GM18858 (cell line): ENCODE data around the gene SLC7A1.
"Not testable (repeated sequence)": the region's sequence is repeated elsewhere in the genome, so short reads cannot be mapped to it uniquely, and the experiment has no call there.

Experiments
- ATAC-seq: cut with Tn5 transposase; IDR thresholded peaks from one replicate; pipeline ENCODE4 v1.9.1; 2021; ENCODE audit not compliant: unreplicated experiment

The SLC7A1 gene

DNA sequence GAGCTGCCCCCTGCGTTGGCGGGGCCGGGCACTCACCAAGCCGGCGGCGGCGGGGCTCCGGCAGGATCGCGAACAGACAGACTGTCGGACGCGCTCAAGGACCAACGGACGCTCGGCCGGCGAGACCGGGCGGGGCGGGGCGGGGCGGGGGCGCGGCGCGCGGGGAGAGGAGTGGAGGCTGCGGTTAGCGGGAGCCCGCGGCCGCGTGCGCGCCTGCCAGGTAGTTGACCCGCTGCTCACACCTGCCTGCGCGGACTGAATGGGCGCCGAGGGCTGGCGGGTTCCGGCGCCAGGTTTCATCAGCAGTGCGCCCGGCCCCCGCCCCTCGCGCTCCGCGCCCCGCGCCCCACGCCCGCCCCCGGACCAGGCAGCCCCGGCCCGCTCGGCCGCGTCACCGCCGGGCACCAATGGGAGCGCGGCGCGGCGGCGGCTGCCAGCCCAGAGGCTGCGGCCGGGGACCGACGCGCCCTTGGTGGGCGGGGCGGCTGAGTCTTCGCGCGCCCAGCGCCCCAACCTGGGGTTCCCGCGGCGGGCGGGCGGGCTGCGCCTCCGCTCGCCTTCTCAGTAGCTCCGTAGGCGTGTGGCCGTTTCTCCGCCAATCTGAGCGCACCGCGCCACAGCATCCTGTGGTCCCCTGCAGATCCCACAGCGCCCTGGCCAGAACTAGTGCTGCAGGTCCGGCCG lies at the start of gene SLC7A1:
SLC7A1 (minus strand) TSS at position 309 of the 684 bp plus-strand sequence. CDS start 59,500 bp downstream, outside the sequence.
- ATAC-seq, result peak; percentile 79

GRCh38 chr13:29640665-29641064 lies 45.2 kb upstream of the SLC7A1 start:
- no peak for ATAC-seq

DNA sequence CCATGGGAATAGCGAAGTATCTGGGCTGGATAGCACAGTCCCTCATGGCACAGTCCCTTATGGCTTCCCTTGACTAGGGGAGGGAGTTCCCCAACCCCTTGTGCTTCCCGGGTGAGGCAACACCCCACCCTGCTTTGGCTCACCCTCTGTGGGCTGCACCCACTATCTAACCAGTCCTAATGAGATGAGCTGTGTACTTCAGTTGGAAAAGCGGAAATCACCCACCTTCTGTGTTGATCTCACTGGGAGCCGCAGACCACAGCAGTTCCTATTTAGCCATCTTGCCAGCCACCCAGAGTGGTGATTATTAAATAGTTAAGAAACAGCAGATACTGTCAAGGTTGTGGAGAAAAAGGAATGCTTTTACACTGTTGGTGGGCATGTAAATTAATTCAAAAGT lies 41.3 kb upstream of the SLC7A1 start:
- ATAC-seq, result not testable (repeated sequence)

GRCh38 chr13:29624997-29625396 lies 29.5 kb upstream of the SLC7A1 start:
- no peak for ATAC-seq

DNA sequence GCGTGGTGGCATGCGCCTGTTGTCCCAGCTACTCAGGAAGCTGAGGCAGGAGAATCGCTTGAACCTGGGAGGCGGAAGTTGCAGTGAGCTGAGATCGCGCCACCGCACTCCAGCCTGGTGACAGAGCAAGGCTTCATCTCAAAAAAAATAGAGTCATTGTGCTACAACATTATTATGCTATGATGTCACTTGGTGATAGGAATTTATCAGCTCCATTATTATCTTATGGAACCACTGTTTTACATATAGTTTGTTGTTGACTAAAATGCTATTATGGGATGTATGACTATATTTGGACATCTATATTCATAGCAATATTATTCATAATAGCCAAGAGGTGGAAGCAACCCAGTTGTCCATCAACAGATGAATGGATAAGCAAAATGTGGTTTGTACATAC lies 26.4 kb upstream of the SLC7A1 start:
- ATAC-seq, result no peak

- ATAC-seq, result no peak
These were observed 25.7 kb upstream of the SLC7A1 start for GRCh38 chr13:29621051-29621800.

GRCh38 chr13:29619995-29620394 lies 24.5 kb upstream of the SLC7A1 start:
- no peak for ATAC-seq

GRCh38 chr13:29613101-29613500 lies 17.6 kb upstream of the SLC7A1 start:
- no peak for ATAC-seq

- ATAC-seq, result no peak
These were observed 12.0 kb upstream of the SLC7A1 start for GRCh38 chr13:29607465-29607864.

DNA sequence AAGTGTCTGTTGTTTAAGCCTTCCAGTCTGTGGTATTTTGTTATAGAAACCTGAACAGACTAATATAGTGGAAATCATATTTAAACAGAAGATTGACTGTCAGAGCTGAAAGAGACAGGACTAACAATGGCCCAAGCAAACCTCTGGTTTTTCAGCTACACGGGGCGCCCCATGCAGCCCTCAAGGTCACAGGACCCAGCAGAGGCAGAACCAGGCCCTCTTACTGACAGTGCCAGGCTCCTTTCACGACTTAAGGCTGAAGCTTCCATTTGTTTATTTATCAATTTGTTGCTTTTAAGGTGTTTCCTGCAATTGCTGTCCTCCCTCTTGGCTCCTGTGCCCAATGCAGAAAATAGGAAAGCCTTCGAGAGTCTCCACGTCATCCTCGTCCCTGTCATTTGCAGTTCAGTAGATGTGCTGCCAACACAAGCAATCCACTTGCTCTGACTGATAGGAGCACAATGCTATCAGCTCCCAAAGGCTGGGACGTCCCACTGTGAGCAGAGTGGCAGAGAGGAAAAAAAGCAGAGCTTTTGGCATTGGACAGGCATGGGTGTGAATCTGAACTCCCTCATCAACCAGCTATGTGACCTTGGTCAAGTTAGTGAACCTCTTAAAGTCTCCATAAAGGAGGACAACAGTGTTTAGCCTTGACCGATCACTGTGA lies 10.5 kb upstream of the SLC7A1 start:
- ATAC-seq, result no peak

GRCh38 chr13:29598321-29598720 lies 2.8 kb upstream of the SLC7A1 start:
- ATAC-seq, result no peak

- ATAC-seq, result no peak
These were observed 2.2 kb upstream of the SLC7A1 start for GRCh38 chr13:29597706-29598105.

DNA sequence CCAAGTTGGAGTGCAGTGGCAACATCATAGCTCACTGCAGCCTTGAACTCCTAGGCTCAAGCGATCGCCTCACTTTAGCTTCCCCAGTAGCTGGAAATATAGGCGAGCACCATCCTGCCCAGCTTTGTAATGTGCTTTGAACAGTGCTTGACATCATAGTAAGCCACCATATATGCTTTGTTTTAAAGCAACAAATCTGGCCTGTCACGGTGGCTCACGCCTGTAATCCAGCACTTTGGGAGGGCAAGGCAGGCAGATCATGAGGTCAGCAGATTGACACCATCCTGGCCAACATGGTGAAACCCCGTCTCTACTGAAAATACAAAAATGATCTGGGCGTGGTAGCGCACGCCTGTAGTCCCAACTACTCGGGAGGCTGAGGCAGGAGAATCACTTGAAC lies 1.8 kb upstream of the SLC7A1 start:
- ATAC-seq, result no peak

- ATAC-seq, result no peak
These were observed 553 bp upstream of the SLC7A1 start for GRCh38 chr13:29596064-29596418.

DNA sequence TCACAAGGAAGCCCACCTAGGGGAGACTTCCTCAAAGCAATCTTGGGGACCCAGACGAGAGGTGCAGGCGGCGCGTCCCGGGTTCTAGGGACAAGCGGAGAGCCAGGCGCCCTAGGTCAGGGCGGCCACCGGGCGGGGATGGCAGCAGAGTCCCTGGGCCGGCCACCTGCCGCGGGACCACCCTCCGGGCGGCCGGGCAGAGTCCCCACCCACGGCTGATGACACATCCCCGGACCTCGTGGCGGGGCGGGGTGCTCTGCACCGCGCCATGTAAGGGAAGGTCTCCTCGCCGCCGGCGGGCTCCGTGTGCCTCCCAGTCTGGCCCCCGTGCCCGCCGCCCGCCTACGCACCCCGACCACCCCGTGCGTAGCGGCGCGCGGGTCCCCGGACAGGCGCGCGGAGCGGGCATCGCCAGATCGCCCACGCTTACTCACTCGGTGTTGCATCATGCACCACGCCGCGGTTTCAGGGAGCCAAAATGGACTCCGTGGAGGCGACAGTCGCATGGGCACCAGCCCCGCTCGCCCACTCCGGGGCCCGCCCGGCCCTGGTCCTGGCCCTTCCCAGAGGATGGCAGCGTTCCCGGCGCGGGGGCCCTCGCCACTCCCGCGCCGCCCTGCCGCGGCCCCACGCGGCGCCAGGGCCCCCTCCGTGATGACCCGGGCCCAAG lies 643 bp downstream of the SLC7A1 start:
- peak; percentile 28 for ATAC-seq

- ATAC-seq, result peak; percentile 27
These were observed 1.2 kb downstream of the SLC7A1 start for GRCh38 chr13:29594303-29594709.

GRCh38 chr13:29593605-29594297 lies 1.7 kb downstream of the SLC7A1 start:
- ATAC-seq, result no peak

DNA sequence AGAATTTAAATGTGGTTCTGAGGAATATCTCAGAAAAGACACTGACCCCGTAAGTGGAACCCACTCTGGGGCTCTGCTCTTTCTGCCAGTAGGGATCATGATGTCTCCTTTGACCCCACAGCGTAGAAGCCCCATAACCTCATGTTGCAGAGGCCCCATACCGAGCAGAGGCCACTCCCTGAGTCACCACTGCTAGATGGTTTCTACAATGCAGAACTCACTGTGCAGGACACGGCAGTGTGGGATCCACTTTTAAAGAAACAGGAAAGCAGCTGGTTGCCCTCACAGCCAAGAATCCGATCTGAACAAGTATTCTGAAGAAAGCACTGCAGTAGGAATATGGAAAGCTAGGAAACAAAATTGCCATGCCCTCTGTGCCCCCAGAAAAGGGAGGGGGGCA lies 4.2 kb downstream of the SLC7A1 start:
- ATAC-seq, result no peak

GRCh38 chr13:29589967-29590366 lies 5.5 kb downstream of the SLC7A1 start:
- ATAC-seq, result no peak

DNA sequence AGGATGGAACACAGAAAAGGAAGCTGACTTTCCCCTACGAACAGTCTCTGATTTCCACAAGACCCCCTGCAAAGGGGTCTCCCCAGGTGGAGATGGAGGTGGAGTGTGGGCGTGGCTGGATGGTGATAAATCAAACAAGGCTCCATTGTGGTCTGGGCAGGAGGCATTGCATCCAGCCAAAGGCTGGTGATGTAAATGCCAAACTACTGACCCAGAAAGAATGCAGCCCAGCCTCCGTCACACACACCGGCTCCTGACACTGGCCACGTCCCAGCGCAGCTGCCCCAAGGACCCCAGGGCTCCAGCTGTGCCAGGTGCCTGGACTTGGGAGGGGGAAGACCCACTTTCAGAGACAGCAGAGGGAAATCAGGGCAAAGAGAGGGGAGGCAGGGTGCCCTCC lies 6.3 kb downstream of the SLC7A1 start:
- ATAC-seq, result no peak

DNA sequence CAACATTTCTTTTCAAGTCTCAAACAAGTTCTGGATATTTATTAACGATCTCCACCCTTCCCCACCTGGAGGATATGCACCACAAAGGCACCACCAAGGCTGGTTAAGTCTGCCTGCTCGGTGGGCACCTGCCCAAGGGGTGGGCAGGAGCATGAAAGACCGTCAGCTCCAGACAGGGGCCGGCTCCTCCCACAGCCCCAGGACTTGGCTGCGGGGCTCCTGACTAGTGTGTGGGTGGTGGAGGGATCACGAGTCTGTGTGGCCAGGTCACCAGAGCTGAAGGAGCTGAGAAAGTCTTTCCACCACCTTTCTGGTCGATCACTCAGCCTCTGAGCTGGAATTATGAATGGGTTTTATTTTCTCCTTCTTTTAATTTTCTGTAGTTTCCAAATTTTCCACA lies 7.8 kb downstream of the SLC7A1 start:
- no peak for ATAC-seq
